MCF 10A (cell line): ENCODE measurements around the gene DAB1. TPM values are rescaled to one million over a fixed set of nuclear protein-coding genes. Genes with fewer than 3 reads are reported as not detected.

ENCODE experiments used
- BruUV-seq: library from RNA; stranded (reverse); fragments of 400-500 nt; replicated peaks from 2 replicates; lab custom pipeline; 2021; lab: Mats Ljungman, UMichigan
- CTCF ChIA-PET: fragments of 300-600 bp; sonication (Branson Sonifier 250); formaldehyde crosslinking; extraction: SDS; loops from one replicate; lab custom pipeline; 2021; ENCODE audit warnings: antibody characterized with exemption, inconsistent platforms; lab: Yijun Ruan, JAX
- POLR2A ChIA-PET: fragments of 300-600, 350-650 bp; sonication (Branson Sonifier 250); formaldehyde crosslinking; extraction: SDS; loops from one replicate; lab custom pipeline; 2020; ENCODE audit warnings: antibody characterized with exemption, inconsistent platforms; lab: Yijun Ruan, JAX
- DNase-seq: peaks from one replicate; pipeline ENCODE4 v3.0.0-alpha.2; 2018; ENCODE audit not compliant: unreplicated experiment
- H3K27ac Mint-ChIP-seq: one replicate; pipeline ENCODE4 v1.8.0; 2022; ENCODE audit warnings: mild to moderate bottlenecking, low read depth, mixed read lengths; ENCODE audit not compliant: unreplicated experiment
- H3K27me3 Mint-ChIP-seq: one replicate; pipeline ENCODE4 v1.8.0; 2022; ENCODE audit warnings: mixed read lengths; ENCODE audit not compliant: insufficient read depth, unreplicated experiment
- H3K36me3 Mint-ChIP-seq: one replicate; pipeline ENCODE4 v1.8.0; 2022; ENCODE audit warnings: mild to moderate bottlenecking, moderate library complexity, mixed read lengths; ENCODE audit not compliant: insufficient read depth, unreplicated experiment
- H3K4me1 Mint-ChIP-seq: one replicate; pipeline ENCODE4 v1.8.0; 2022; ENCODE audit warnings: mixed read lengths; ENCODE audit not compliant: insufficient read depth, unreplicated experiment
- H3K4me3 Mint-ChIP-seq: one replicate; pipeline ENCODE4 v1.8.0; 2022; ENCODE audit warnings: mild to moderate bottlenecking, moderate library complexity, mixed read lengths; ENCODE audit not compliant: unreplicated experiment
- H3K9me3 Mint-ChIP-seq: one replicate; pipeline ENCODE4 v1.8.0; 2022; ENCODE audit warnings: mixed read lengths; ENCODE audit not compliant: unreplicated experiment
- CTCF ChIP-seq: fragments of 200-600 bp; IDR thresholded peaks from one replicate; pipeline ENCODE4 v1.8.0; 2022; ENCODE audit warnings: antibody characterized with exemption, mild to moderate bottlenecking; ENCODE audit not compliant: unreplicated experiment
- intact Hi-C: fragments of 100-400 bp; cut with micrococcal nuclease; formaldehyde crosslinking; loops from 2 replicates; pipeline ENCODE4 v1.14.1; 2022
- total RNA-seq: library from RNA; stranded (reverse); gene quantifications from 2 replicates; pipeline ENCODE4 v1.2.3, GENCODE V29; 2022

The DAB1 gene
- total RNA-seq, 1 experiment from 2014 or later, result not detected

DNA sequence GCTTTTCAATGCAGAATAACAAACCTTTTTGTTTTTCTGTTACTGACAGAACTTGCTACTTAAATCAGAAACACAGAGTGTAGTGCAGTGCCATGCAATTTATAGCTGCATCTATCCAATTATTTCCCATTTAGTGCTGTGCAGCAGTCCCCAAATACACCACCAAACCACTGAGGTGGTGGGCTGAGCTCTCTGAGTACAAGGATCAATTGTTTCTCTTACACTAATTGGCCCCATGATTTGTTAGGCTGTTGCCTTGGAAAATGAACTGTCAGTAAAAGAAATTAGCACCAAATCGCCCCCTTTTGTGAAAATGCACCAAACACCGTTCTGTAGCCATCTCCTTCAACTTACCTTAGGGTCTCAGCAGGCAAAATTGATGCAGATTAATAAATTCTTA, 339.2 kb downstream of the DAB1 start:
- no peak for DNase-seq
- H3K27ac Mint-ChIP-seq, result no peak overlapping the region
- no TSS peak for BruUV-seq
- H3K4me1 Mint-ChIP-seq, result peaks cover 4% of the 10 kb centered on the region
- TF ChIP-seq CTCF, result no peak
- H3K36me3 Mint-ChIP-seq, result no peaks in the 10 kb centered on the region
- ChIA-PET CTCF (interaction anchor here (0.7 kb wide), 2 partner anchors 15 to 203 kb away, joined by 3 to 5 read pairs; no protein-coding TSS in a partner anchor), POLR2A (no interaction called here)
- intact Hi-C loops, result no loop called here
- H3K4me3 Mint-ChIP-seq, result no peak overlapping the region
- no peaks in the 10 kb centered on the region for H3K27me3 Mint-ChIP-seq
- no peaks in the 10 kb centered on the region for H3K9me3 Mint-ChIP-seq

GRCh38 chr1:57082711-57083439, 341.0 kb downstream of the DAB1 start:
- Mint-ChIP-seq H3K36me3 (no peaks in the 10 kb centered on the region), H3K4me3 (no peak overlapping the region), H3K9me3 (no peaks in the 10 kb centered on the region), H3K27ac (no peak overlapping the region), H3K27me3 (no peaks in the 10 kb centered on the region), H3K4me1 (peaks cover 4% of the 10 kb centered on the region)
- ChIA-PET POLR2A (interaction anchor here (0.6 kb wide), 1 partner anchor 12 kb away, joined by 4 read pairs; no protein-coding TSS in a partner anchor), CTCF (interaction anchor here (1.1 kb wide), 1 partner anchor 18 kb away, joined by 3 read pairs; no protein-coding TSS in a partner anchor)
- intact Hi-C loops, result no loop called here
- TF ChIP-seq CTCF, result no peak
- BruUV-seq, result no TSS peak
- no peak for DNase-seq

GRCh38 chr1:57079454-57080157, 344.3 kb downstream of the DAB1 start:
- POLR2A ChIA-PET, result no interaction called here
- Mint-ChIP-seq H3K9me3 (no peaks in the 10 kb centered on the region), H3K4me1 (no peaks in the 10 kb centered on the region), H3K27me3 (no peaks in the 10 kb centered on the region), H3K27ac (no peak overlapping the region), H3K36me3 (no peaks in the 10 kb centered on the region), H3K4me3 (no peak overlapping the region)
- intact Hi-C loops, result no loop called here
- no peak for DNase-seq
- TF ChIP-seq CTCF, result no peak
- BruUV-seq, result no TSS peak
- CTCF ChIA-PET, result no interaction called here

DNA sequence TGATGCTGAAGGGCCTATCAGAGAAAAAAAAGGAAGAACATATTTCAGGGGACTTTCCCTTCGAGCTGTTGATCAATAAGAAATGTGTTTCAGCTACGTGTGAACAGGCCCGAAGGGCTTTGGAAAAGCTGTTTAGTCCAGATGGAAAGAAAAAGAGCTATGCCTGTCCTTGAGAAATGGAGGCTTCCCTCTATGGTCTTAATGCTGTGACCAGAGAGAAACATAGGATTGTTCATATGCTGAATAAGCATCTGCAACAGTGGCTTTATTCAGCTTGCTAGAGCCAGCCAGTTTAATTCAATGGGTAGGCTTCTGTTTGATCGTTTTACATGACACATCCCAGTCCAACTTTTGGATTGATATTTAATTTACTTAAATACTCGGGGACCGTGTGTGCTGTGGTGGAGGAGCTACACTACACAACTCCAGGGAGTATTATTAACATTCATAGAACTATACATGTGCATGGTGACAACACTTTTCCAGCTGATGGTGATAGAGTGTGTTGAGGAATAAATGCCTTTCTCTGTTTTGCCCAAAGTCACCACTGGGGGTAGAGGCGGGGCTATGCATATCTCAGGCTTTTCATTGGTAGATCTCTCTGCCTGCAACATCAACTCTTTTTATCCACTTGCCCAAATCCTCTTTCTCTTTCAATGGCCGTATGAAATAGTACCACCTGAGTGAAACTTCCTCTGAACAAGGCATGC, 351.3 kb downstream of the DAB1 start:
- ChIA-PET POLR2A (no interaction called here), CTCF (interaction anchor here (0.6 kb wide), 2 partner anchors 52 to 926 kb away, joined by 3 to 4 read pairs; no protein-coding TSS in a partner anchor)
- no peak overlapping the region for H3K4me3 Mint-ChIP-seq
- DNase-seq, result peak; percentile 22
- BruUV-seq, result no TSS peak
- H3K4me1 Mint-ChIP-seq, result no peaks in the 10 kb centered on the region
- no peaks in the 10 kb centered on the region for H3K27me3 Mint-ChIP-seq
- intact Hi-C loops, result no loop called here
- no peaks in the 10 kb centered on the region for H3K36me3 Mint-ChIP-seq
- H3K27ac Mint-ChIP-seq, result no peak overlapping the region
- no peaks in the 10 kb centered on the region for H3K9me3 Mint-ChIP-seq
- TF ChIP-seq CTCF, result no peak
